Lower lobe of right lung (tissue), 2 donors: ENCODE data around the gene RPL28. TPM values are rescaled to one million over a fixed set of nuclear protein-coding genes. Genes with fewer than 3 reads are reported as not detected.

Source experiments
- ATAC-seq, 2 donors: fragments of 200-7000 bp; cut with Tn5 transposase; one replicate each; pipeline ENCODE4 v1.9.1; 2020 to 2022; ENCODE audit warnings: mild to moderate bottlenecking in 2 of 2, moderate library complexity in 2 of 2
- DNase-seq: peaks from one replicate; pipeline ENCODE4 v3.0.0-alpha.2; 2020
- H3K27ac ChIP-seq: fragments of 200-600 bp; one replicate; pipeline ENCODE4 v1.8.0; 2022
- H3K27me3 ChIP-seq: fragments of 200-600 bp; one replicate; pipeline ENCODE4 v1.8.0; 2022; ENCODE audit warnings: low read depth
- H3K36me3 ChIP-seq: fragments of 200-600 bp; one replicate; pipeline ENCODE4 v1.8.0; 2022; ENCODE audit warnings: mild to moderate bottlenecking
- H3K4me1 ChIP-seq: fragments of 200-600 bp; one replicate; pipeline ENCODE4 v1.8.0; 2022
- H3K4me3 ChIP-seq: fragments of 200-600 bp; one replicate; pipeline ENCODE4 v1.8.0; 2022; ENCODE audit warnings: mild to moderate bottlenecking
- H3K9me3 ChIP-seq: fragments of 200-600 bp; one replicate; pipeline ENCODE4 v1.8.0; 2022
- intact Hi-C: fragments of 100-400 bp; cut with DNase I; formaldehyde crosslinking; loops from one replicate; pipeline ENCODE4 v1.11.0; 2022
- total RNA-seq: library from RNA; stranded (reverse); fragmentation: NEBNext Ultra II Directional; extraction: Animal tissue kit (Norgen Biotek cat#: 25700); gene quantifications from one replicate; pipeline ENCODE4 v1.2.1, GENCODE V29; 2021
- TF ChIP-seq, protein P1 (sequence below): fragments of 200-600 bp; IDR thresholded peaks from one replicate; pipeline ENCODE4 v1.8.0; 2022; ENCODE audit warnings: antibody characterized with exemption, mild to moderate bottlenecking
- donor health status: DM: no; HTN: yes; CAD: no; lungs with severe emphysema.

Gene RPL28
- total RNA-seq, 1 donor from 2014 or later = 1,501 TPM

DNA sequence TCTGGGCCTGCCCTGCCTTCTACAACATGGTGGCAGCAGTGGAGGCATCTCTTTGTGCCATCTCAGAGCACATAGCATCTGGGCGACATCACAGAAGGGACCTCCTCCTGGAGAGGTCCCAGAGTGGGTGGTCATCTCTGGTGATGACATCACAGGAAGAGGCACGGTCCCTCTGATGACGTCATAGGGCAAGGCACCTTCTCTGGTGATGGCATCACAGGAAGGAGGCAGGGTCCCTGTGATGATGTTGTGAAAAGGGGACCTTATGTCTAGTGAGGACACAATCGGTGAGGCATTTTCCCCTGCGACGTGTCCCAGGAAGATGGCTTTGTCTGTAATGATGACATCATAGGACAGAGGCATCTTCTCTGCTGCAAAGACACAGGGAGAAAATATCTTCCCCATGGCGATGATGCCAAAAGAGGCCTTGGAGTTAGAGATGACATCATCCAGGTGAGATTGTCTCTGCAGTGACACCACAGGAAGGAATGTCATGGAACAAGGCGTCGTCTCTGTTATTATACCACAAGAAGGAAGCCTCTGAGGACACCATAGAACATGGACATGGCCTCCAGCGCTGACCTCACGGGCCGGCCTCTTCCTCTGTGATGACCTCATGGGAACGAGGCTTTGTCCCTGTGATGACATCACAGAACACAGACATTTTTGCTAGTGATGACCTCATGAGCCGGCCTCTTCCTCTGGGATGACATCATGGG lies 46.7 kb downstream of the RPL28 start:
- no peak for DNase-seq
- Histone ChIP-seq H3K9me3 (no peaks in the 10 kb centered on the region), H3K27ac (no peak overlapping the region), H3K4me1 (no peaks in the 10 kb centered on the region), H3K4me3 (no peak overlapping the region), H3K36me3 (no peaks in the 10 kb centered on the region), H3K27me3 (peaks cover 46% of the 10 kb centered on the region)
- intact Hi-C loops = no loop called here
- TF ChIP-seq, protein P1, sequence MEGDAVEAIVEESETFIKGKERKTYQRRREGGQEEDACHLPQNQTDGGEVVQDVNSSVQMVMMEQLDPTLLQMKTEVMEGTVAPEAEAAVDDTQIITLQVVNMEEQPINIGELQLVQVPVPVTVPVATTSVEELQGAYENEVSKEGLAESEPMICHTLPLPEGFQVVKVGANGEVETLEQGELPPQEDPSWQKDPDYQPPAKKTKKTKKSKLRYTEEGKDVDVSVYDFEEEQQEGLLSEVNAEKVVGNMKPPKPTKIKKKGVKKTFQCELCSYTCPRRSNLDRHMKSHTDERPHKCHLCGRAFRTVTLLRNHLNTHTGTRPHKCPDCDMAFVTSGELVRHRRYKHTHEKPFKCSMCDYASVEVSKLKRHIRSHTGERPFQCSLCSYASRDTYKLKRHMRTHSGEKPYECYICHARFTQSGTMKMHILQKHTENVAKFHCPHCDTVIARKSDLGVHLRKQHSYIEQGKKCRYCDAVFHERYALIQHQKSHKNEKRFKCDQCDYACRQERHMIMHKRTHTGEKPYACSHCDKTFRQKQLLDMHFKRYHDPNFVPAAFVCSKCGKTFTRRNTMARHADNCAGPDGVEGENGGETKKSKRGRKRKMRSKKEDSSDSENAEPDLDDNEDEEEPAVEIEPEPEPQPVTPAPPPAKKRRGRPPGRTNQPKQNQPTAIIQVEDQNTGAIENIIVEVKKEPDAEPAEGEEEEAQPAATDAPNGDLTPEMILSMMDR = no peak
- no peak for ATAC-seq

DNA sequence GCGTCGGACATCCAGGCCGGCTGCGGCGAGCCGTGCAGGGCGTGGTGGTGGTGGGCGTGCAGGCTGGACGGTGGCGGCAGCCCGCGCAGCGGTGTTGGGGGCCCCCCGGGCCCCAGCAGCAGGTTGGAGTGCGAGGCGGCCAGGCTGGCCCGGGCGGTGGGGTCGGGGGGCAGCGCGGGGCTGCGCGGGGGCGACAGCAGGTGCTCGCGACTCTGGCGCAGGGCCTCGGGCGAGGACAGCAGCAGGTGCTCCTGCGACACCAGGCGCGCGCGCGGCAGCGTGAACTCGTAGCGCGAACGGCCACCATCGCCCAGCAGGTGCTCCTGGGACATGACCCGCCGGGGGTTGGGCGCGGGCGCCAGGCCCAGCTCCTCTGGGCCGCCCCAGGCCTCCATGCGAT lies 47.6 kb downstream of the RPL28 start:
- ATAC-seq = no peak
- peaks cover 53% of the 10 kb centered on the region for H3K27me3 ChIP-seq
- TF ChIP-seq, protein P1 = no peak
- no peaks in the 10 kb centered on the region for H3K9me3 ChIP-seq
- no peaks in the 10 kb centered on the region for H3K36me3 ChIP-seq
- H3K4me3 ChIP-seq = no peak overlapping the region
- H3K4me1 ChIP-seq = no peaks in the 10 kb centered on the region
- H3K27ac ChIP-seq = no peak overlapping the region
- intact Hi-C loops = no loop called here
- DNase-seq = no peak

DNA sequence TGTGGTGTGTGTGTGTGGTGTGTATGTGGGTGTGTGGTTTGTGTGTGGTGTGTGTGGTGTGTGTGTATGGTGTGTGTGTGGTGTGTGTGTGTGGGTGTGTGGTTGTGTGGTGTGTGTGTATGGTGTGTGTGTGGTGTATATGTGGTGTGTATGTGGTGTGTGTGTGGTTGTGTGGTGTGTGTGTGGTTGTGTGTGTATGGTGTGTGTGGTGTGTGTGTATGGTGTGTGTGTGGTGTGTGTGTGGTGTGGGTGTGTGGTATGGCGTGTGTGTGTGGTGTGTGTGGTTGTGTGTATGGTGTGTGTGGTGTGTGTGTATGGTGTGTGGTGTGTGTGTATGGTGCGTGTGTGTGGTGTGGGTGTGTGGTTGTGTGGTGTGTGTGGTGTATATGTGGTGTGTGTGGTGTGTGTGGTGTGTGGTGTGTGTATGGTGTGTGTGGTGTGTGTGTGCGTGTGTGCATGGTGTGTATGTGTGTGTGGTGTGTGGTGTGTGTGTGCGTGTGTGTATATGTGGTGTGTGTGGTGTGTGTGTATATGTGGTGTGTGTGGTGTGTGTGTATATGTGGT lies 48.7 kb downstream of the RPL28 start:
- Histone ChIP-seq H3K4me1 (no peaks in the 10 kb centered on the region), H3K4me3 (no peak overlapping the region), H3K36me3 (no peaks in the 10 kb centered on the region), H3K9me3 (no peaks in the 10 kb centered on the region), H3K27ac (no peak overlapping the region), H3K27me3 (peaks cover 60% of the 10 kb centered on the region)
- TF ChIP-seq, protein P1 = no peak
- intact Hi-C loops = no loop called here
- DNase-seq = no peak
- ATAC-seq = no peak

DNA sequence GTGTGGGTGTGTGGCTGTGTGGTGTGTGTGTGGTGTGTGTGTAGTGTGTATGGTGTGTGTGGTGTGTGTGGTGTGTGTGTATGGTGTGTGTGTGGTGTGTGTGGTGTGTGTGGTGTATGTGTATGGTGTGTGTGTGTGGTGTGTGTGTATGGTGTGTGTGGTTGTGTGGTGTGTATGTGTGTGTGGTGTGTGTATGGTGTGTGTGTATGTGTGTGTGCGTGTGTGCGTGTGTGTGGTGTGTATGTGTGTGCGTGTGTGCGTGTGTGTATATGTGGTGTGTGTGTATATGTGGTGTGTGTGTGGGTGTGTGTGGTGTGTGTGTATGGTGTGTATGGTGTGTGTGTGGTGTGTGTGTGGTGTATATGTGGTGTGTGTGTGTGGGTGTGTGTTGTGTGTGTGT lies 49.3 kb downstream of the RPL28 start:
- H3K4me3 ChIP-seq = no peak overlapping the region
- intact Hi-C loops = no loop called here
- no peaks in the 10 kb centered on the region for H3K36me3 ChIP-seq
- no peak for ATAC-seq
- no peaks in the 10 kb centered on the region for H3K9me3 ChIP-seq
- H3K27ac ChIP-seq = no peak overlapping the region
- H3K27me3 ChIP-seq = peaks cover 62% of the 10 kb centered on the region
- no peaks in the 10 kb centered on the region for H3K4me1 ChIP-seq
- no peak for DNase-seq
- TF ChIP-seq, protein P1 = no peak

DNA sequence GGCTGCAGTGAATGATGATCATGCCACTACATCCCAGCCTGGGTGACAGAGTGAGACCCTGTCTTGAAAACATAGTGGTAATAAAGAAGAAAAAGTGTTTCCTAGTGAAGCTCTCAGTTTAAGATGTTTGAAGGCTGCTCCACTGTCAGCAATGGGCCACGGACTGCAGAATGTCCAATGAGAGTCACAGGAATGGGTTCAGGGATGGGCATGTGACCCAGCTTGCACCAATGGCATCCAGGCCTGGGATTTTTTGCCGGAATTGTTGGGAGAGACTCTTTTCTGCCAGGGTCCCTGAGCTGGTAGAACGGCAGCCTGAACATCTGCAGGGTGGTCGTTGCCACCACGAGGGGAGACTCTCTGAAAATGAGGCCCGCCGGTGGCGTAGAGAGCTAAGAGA lies 51.1 kb downstream of the RPL28 start:
- no peaks in the 10 kb centered on the region for H3K9me3 ChIP-seq
- no peak for DNase-seq
- H3K4me1 ChIP-seq = peaks cover 8% of the 10 kb centered on the region
- no peak overlapping the region for H3K4me3 ChIP-seq
- no peak overlapping the region for H3K27ac ChIP-seq
- no peaks in the 10 kb centered on the region for H3K36me3 ChIP-seq
- TF ChIP-seq, protein P1 = no peak
- peaks cover 69% of the 10 kb centered on the region for H3K27me3 ChIP-seq
- intact Hi-C loops = no loop called here
- no peak for ATAC-seq
